ACHN (cell line): ENCODE results near the gene BMP7.

Source experiments
- DNase-seq: peaks from one replicate; pipeline ENCODE4 v3.0.0-alpha.2; 2015
- in situ Hi-C: cut with HindIII; loops from 2 replicates; pipeline ENCODE4 v1.10.0; 2017; ENCODE audit warnings: low sequenced_read_pairs, low pct_ligation_motif_present, low pct_unique_long_range_greater_than_20kb

The BMP7 gene

DNA sequence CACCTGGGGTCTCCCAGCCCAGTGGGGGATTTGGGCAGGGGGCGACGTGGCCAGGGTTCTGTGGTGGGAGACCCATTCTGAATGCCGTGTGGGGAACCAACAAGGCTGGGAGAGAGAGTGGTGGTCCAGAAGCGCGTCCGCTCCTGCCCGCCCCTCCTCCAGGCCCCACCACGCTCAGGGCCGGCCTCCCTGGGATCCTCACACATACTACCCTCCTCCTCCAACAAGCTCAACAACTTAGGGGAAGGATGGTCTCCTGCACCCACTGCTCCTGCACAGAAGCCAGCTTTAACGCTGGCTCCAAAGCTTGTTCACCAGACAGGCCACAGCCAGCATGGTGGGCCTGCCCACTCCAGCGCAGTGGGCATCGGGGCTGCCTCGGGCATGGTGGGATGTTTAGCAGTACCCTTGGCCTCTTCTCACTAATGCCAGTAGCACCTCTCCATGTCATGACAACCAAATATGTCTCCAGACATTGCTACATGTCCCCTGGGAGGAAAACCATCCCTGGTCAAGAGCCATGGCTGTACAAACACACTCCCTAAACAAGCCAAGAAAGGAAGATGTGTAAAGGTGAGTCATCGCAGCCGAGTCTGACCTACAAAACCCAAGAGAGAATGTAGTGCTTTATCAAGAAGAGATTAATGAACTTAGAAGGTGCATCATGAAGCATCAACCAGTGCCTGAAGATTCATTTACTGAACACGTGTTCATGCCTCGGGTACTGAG is 75.7 kb downstream of the BMP7 start:
- in situ Hi-C loops: no loop called here
- no peak for DNase-seq

DNA sequence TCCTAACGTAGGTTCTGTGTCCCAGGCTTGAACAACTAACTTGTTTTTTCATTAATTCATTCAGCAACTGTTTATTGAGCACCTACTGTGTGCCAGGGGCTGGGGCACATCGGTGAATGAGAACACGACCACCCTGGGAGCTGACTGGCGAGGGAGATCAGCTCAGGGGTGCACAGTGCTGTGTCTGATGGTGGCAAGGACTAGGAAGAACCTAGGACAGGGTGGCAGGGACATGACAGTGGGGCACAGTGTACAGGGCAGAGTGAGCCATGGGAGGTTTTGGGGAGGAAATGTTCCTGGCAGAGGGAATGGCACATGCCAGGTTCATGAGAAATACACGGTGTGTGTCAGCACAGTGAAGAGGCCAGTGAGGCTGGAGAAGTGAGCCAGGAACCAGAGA is 76.7 kb downstream of the BMP7 start:
- DNase-seq: no peak
- in situ Hi-C loops: no loop called here

DNA sequence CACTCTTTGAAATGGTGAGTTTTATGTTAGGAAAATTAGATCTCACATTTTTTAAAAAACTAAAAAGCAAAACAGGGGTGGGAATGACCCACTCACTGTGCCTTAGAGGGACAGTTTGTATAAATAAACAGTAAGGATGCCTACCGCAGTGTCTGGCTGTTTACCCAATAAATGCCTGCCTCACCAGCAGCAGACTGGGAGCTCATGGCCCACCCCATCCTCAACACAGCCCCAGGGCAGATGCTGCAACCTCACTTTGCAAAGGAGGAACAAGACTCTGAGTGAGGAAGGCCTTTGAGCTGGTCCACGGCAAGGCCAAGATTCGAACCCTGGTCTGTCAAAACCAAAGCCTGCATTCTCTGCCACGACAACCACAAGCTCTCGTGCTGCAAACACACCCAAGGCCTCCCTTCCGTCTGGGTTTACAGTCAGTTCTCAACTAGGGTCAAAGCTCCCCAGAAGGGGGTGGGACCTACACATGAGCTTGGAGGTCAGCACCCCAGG is 77.8 kb downstream of the BMP7 start:
- in situ Hi-C loops: no loop called here
- DNase-seq: no peak

DNA sequence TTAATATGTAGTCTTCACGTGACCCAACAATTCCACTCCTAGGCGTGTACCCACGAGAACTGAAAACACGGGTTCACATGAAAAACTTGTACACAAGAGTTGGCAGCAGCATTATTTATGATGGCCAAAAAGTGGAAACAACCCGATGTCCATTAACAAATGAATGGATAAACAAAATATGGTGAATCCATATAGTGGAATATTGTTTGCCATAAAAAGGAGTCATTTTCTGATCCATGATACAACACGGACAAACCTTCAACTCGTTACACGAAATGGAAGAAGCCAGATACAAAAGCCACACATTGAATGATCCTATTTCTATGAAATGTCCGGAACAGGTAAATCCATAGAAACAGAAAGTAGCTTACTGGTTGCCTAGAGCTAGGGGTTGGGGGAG is 78.4 kb downstream of the BMP7 start:
- in situ Hi-C loops: no loop called here
- no peak for DNase-seq

DNA sequence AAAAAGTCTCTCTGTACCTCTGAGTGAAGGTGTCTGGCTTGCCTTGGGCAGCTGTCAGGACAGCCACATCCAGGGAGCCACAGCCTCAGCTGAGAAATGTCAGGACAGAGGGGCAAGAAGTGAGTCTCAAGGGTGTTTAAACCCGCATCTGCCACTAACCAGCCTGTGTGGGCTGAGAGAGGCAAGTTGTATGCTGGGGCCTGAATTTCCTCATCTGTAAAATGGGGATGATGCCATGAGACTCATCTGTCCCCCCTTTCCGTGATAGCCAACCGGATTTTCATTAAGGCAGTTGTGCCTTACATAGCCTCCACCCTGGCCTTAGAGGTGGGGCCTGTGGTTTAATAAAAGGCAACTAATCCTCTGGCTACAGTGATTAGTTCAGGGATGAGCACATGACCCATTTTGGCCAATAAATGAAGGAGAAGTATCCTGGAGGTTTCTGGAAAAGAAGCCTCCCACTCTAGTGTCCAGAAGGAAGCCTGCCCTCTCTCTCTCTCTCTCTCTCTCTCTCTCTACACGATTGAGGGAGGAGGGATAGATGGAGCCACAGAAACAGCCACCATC is 79.3 kb downstream of the BMP7 start:
- no peak for DNase-seq
- in situ Hi-C loops: no loop called here

DNA sequence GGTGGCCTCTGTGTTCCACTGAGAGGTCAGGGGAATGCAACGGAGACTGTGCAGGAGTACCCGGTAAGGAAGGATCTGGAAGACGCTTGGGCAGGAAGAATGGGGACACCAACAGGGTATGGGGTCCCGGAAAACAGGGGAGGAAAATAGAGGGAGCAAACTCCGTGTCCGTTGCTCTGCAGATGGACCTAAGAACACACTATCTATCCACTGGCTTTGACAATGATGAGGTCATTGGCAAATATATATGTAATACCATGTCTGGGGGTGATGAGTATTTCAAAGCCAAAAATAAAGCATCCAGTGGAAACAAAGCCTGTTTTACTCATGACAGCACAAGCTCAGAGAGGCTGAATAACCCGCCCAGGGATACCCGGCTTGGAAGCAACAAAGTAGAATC is 80.2 kb downstream of the BMP7 start:
- no peak for DNase-seq
- in situ Hi-C loops: no loop called here

DNA sequence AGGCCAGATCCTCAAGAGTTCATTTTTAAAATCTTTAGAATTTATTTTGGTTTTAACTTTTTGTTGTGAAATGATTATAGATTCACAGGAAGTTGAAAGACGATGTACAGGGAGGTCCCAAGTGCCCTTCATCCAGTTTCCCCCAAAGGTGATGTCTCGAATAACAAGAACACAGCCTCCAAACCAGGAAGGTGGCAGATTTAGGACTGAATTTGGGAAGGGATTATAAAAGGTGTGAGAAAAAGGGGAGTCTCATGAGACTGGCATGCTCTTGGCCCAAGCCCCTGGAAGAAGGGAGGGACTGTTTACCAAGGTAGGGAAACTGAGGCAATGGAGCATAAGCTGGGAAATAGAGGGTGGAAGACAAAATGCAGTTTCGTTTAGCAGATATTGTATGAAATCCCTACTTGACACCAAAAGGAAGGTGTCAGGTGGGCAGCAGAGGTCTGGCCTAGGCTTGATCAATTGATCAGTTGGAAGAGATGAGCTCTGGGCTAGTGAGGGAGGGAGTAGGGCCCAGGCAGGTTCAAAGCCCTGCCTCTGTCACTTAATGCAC is 81.2 kb downstream of the BMP7 start:
- DNase-seq: no peak
- in situ Hi-C loops: no loop called here

DNA sequence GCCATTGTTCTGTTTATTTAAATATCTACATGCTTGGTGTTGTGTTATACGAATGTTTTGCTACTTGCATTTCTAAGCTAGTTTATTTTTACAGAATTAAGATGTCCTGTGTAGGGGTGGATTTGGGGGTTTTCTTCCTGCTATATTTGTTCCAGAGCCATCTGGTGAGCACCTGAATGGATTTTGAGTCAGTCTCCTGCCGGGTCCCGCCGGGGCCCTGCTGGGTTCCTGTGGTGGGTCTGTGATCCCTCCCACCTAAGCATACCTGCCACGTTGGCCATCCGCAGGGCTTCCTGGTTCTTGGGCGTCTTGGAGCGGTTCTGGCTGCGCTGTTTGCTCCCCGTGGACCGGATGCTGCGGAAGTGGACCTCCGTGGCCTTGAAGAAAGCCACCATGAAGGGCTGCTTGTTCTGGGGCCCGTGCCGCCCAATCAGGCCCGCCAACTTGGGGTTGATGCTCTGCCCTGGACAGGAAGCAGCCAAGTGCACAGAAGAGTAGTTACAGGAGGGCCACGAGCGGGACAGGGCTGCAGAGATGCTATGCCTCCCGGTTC is 82.9 kb downstream of the BMP7 start:
- in situ Hi-C loops: no loop called here
- DNase-seq: no peak

DNA sequence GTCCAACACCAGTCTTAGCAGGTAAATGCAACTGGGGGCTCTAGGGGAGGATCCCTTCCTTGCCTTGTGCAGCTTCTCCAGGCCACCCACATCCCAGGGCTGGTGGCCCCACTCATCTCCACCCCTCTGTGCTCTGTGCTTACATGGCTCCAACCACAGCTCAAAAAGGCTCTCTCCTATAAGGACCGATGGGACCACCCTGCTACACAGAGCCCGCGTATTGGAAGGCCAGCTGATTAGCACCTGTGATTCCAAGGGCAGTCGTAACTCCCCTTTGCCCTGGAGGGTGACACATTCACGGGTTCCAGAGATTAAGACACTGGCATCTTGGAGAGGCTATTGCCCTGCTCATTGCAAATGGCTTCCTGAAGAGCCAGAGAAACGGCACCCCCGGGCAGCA is 84.8 kb downstream of the BMP7 start:
- in situ Hi-C loops: no loop called here
- DNase-seq: no peak

DNA sequence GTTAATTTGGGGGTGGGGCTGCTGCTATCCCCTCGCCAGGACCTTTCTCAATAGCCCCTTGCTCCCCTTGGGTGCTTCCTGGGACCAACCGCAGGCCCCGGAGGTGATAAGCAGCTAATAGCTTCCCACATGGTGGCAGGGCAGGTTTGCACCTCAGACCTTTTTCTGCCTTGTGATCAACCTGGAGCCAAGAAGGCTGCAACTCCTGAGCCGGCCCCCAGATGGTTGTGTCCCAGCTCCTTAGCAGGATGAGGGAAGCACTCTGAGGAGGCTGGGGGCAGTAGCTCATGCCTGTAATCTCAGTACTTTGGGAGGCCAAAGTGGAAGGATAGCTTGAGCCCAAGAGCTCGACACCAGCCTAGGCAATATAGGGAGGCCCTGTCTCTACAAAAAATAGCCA is 85.5 kb downstream of the BMP7 start:
- in situ Hi-C loops: no loop called here

DNA sequence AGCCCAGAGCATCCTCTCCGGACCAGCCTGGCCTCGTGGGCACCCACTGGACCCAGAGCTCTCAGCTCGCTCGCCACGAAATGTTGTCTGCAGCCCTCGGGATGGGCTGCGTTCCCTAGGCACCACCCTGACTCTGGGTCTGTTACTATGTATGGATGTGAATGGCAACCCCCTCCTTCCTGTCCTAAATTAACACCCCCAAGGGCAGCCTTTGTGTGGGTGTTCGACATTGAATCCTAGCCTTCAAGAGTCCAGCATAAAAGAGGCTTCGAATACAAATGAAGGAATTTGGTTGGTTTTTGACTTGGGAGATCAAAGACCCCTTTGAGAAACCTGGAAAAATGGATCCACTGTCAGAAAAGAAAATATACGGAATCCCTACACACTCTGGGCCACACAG is 86.1 kb downstream of the BMP7 start:
- DNase-seq: no peak
- in situ Hi-C loops: no loop called here

More for the DNA sequence above, 85.5 kb downstream of the BMP7 start:
- DNase-seq: no peak

DNA sequence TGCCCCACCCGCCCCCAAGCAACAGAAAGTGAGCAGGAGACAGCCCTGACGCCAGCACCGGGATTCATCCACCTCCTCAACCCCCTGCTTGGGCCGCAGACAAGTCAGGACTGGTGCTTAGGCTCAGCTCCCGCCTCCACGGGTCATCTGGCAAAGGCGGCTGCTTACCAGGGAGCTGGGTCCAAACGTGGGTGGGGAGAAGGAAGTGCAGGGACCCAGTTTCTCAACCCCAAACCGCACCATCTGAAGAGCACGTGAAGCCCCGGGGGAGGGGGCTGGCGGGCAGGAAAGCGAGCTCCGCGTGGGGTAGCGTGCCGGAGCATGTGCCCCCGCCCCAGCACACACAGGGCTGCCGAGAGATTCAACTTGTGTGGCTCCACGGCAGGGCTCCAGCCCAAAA is 87.2 kb downstream of the BMP7 start:
- in situ Hi-C loops: no loop called here
- no peak for DNase-seq

DNA sequence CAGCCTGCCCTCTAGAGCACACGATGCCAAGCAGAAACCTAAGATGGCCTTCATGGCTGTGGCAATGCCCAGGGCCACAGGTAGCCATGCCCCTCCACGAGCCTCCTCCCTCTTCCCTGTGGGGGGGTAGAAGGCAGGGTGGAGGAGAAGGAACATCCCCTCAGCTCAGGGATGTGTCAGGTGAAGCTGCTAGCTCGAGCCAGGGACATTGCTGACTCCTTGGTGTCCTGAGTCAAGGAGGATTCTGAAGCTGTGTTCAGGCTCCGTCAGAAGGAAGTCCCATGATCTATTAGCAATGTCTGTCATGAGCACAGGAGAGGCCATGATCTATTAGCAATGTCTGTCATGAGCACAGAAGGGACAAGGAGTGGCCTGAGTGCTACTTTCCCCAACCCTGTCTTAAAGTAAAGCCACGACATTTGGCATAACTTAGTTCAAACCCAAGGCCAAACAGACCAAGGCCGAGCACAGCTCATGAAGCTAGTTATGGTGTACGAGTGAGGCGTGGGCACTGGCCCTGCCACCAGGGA is 87.8 kb downstream of the BMP7 start:
- in situ Hi-C loops: no loop called here
- DNase-seq: no peak

DNA sequence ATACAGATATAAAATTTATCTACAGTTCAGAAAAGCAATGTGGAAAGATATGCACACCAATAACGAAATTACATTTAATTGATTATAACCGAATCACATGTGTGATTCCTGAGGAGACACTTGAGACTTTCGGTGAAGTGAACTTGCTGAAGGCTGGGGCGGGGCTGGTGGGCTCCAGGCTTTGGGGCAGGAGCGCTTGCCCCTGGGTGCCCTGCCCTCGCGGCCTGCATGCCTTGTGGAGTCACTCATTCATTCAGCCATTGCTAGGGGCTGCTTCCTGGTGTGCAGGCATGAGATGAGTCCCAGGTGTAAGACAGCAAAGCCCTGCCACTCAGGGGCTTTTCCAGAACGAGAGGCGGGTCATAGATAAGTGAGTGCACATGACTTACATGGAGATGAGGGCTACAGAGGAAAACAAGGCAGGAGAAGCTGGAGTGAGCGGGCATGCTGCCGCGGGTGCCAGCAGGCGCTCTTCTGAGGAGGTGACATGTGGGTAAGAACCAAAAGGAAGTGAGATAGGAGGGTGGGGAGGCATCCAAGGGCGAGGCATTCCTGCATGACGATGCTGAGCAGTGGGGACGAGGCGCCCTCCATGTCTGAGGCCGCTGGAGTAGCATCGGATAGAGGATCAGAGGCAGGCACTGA is 88.7 kb downstream of the BMP7 start:
- DNase-seq: no peak
- in situ Hi-C loops: no loop called here

DNA sequence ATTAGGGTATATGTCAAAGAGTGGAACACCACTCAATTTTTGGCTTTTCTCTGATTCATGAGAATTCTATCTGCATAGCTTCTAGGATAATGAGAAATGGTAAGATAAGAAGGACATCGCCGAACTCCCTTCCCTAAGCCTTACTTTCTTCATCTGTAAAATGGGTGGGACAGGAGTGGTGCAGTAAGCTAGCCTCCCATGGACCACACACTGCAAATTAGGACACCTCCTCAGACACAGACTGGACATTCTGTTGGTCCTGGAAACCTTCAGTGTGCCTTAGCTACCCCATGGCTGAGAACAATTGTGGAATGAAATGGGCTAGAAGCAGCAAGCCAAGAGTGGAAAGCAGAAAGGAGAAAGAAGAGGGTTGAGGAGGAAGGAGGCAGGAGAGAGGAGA is 89.6 kb downstream of the BMP7 start:
- DNase-seq: no peak
- in situ Hi-C loops: no loop called here

DNA sequence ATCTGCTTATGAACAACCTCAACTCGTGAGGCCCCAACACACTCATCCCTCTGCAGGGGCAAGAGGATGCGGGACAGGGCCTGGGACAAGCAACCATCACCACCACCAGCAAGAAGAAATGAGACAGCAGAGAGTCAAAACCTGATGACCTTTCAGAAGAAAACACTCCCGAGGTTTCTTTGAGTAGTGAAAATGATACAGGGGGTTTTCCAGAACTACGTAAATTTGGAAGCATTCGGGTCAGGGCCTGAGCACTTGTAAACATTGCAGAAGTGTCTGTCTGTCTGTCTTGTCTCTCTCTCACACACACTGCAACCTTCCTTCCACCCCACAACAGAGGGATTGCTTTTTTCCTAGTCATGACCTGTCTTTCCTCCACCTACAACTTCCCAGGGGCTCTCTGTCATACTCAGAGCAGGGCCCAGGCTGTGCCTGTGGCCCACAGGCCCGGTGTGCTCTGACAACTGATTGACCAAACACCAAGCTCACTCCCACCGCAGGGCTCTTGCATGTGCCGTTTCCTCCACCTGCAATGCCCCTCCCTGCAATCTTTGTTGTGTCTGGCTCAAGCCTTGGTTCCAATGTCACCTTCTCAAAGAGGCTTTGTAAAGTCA is 90.9 kb downstream of the BMP7 start:
- in situ Hi-C loops: no loop called here
- no peak for DNase-seq

DNA sequence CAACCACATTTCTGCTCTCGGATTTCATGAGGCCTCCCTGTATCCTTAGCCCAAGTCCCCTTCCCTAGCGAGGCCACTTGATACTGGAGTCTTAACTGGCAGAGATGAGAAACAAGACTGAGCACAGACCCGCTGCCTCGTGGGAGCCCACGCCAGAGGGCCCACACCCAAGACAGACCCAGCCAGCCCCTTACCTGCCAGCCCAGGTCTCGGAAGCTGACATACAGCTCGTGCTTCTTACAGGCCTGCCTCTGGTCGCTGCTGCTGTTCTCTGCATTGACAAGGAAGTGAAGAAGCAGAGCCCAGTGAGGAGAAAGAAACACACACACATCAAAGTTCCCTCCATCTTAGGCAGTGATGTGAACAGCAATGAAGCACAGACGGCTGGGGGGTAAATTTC is 91.7 kb downstream of the BMP7 start:
- in situ Hi-C loops: no loop called here

DNA sequence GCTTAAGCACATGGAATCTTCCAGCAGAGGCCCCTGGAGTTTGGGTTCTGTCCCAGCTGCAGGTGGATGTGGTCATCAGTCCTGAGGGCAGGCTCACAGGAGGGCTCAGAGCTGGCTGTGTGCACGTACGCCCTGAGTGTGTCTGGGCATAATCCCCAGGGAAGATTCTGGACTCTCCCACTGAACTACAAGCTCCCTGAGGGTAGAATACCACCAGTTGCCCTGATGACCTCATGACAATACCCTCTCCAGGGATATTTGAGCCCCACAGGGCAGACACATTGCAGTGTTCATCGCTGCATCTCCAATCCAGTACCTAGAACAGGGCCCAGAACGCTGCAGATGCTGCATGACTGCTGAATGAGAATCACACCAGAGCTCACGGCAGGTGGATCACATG is 92.5 kb downstream of the BMP7 start:
- DNase-seq: no peak
- in situ Hi-C loops: no loop called here

More for the DNA sequence above, 91.7 kb downstream of the BMP7 start:
- no peak for DNase-seq

DNA sequence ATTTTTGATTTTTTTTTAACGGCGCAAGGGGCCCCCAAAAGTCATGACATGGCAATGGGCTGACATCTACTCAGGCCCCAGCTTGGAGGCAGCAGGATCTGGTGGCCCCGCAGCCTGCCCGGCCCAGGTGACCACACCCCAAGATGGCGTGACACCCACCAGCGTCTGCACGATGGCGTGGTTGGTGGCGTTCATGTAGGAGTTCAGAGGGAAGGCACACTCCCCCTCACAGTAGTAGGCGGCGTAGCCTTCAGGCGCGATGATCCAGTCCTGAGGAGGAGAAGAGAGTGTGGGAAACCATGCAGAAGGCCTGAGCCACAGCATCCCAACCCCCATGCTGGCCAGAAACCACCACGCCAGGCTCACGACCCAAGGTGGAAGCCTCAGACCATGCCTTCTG is 93.4 kb downstream of the BMP7 start:
- in situ Hi-C loops: no loop called here
- no peak for DNase-seq
